OCI-LY3 (cell line): ENCODE results near the gene TCF12.

Experiments used
- EZH2phosphoT487 ChIP-seq: fragments of 200-600 bp; shearing (Covaris generic); IDR thresholded peaks from 2 replicates; pipeline ENCODE4 v1.6.1; 2018; ENCODE audit warnings: antibody characterized with exemption, mixed run types, low read depth
- TF ChIP-seq, protein P1 (sequence below): fragments of 200-600, 300-600 bp; sonication (generic); IDR thresholded peaks from 2 replicates; pipeline ENCODE4 v1.5.1; 2014; ENCODE audit warnings: antibody characterized with exemption, low read length, low read depth

DNA sequence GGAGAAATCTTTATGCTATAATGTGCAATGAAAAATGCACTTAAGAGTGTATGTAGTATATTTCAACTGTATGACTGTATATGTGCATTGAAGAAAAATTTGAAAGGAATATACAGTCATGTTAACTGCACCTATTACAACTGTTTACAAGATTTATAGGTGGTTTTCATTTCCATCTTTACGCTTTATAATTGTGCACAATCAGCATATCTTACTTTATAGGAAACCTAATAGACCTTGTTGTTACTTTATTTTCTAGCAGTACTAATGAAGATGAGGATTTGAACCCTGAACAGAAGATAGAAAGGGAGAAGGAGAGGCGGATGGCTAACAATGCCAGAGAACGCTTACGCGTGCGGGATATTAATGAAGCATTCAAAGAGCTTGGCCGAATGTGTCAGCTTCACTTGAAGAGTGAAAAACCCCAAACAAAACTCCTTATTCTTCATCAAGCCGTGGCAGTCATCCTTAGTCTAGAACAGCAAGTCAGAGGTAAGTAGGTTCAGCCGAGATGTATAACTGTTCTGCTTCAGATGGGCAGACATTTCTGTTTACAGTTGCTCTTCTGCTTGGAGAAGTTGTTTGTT, 354.4 kb downstream of the TCF12 start:
- TF ChIP-seq, protein P1, sequence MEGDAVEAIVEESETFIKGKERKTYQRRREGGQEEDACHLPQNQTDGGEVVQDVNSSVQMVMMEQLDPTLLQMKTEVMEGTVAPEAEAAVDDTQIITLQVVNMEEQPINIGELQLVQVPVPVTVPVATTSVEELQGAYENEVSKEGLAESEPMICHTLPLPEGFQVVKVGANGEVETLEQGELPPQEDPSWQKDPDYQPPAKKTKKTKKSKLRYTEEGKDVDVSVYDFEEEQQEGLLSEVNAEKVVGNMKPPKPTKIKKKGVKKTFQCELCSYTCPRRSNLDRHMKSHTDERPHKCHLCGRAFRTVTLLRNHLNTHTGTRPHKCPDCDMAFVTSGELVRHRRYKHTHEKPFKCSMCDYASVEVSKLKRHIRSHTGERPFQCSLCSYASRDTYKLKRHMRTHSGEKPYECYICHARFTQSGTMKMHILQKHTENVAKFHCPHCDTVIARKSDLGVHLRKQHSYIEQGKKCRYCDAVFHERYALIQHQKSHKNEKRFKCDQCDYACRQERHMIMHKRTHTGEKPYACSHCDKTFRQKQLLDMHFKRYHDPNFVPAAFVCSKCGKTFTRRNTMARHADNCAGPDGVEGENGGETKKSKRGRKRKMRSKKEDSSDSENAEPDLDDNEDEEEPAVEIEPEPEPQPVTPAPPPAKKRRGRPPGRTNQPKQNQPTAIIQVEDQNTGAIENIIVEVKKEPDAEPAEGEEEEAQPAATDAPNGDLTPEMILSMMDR = no peak
- TF ChIP-seq EZH2phosphoT487 = no peak
